Smooth muscle cell of the pulmonary artery (primary cell): Measurements from ENCODE around the gene CWF19L1. TPM values are rescaled to one million over a fixed set of nuclear protein-coding genes. Genes with fewer than 3 reads are reported as not detected.

Source experiments
- total RNA-seq: library from RNA; depleted of rRNA; stranded (reverse); fragments of >200 nt; gene quantifications from 2 replicates; pipeline ENCODE4 v1.2.3, GENCODE V29; 2014

The CWF19L1 gene
- total RNA-seq = 16.9 and 20.0 TPM in 2 replicates

GRCh38 chr10:100267239-100268104 is at the start of gene CWF19L1:
TSS of gene CWF19L1 (minus strand) at chr10:100267638. CDS start at chr10:100267593, 45 bp downstream.

GRCh38 chr10:100286051-100287033 is 18.9 kb upstream of the CWF19L1 start, which contains the start of gene BLOC1S2:
TSS of gene BLOC1S2 (minus strand) at chr10:100286680. CDS start at chr10:100286659, 21 bp downstream.

GRCh38 chr10:100185364-100186252 is 81.8 kb downstream of the CWF19L1 start, which contains the start of gene ERLIN1:
TSS of gene ERLIN1 (minus strand) at chr10:100186029. CDS start at chr10:100185626, 403 bp downstream.

Other genes with a start within 250 kb of the CWF19L1 start
- gene CPN1, start 185.8 kb downstream of the CWF19L1 start, total RNA-seq = not detected in 2 replicates
- gene ERLIN1, start 81.6 kb downstream of the CWF19L1 start, total RNA-seq = 58.5 and 62.3 TPM in 2 replicates
- 22.4 and 25.3 TPM in 2 replicates for gene CHUK, start 38.0 kb downstream of the CWF19L1 start, total RNA-seq
- 40.3 and 48.0 TPM in 2 replicates for gene BLOC1S2, start 19.0 kb upstream of the CWF19L1 start, total RNA-seq
- not detected in 2 replicates for gene PKD2L1, start 62.6 kb upstream of the CWF19L1 start, total RNA-seq
- 181 and 458 TPM in 2 replicates for gene SCD, start 79.6 kb upstream of the CWF19L1 start, total RNA-seq
- gene WNT8B, start 195.4 kb upstream of the CWF19L1 start, total RNA-seq = not detected in 2 replicates